HCT116 (cell line): ENCODE measurements around the gene UACA. TPM values are rescaled to one million over a fixed set of nuclear protein-coding genes. Genes with fewer than 3 reads are reported as not detected.

Source experiments
- ATAC-seq: fragments of 200-7000 bp; cut with Tn5 transposase; 2 replicates; pipeline ENCODE4 v1.9.1; 2020; ENCODE audit warnings: mild to moderate bottlenecking, moderate library complexity
- BruUV-seq: library from RNA; stranded (reverse); fragments of 400-500 nt; replicated peaks from 2 replicates; lab custom pipeline; 2021; lab: Mats Ljungman, UMichigan
- CTCF ChIA-PET: fragments of 300-600 bp; sonication (Branson Sonifier 250); formaldehyde crosslinking; loops from one replicate; lab custom pipeline; 2021; ENCODE audit warnings: antibody characterized with exemption; lab: Charles Lee
- POLR2A ChIA-PET: fragments of 300-600, 350-600 bp; sonication (Branson Sonifier 250); formaldehyde crosslinking; loops from one replicate; lab custom pipeline; 2021; ENCODE audit warnings: antibody characterized with exemption; lab: Charles Lee
- RAD21 ChIA-PET, 2 experiments: fragments of 300-600 bp; sonication (Branson Sonifier 250); formaldehyde crosslinking; loops; one replicate each; lab custom pipeline; 2023; ENCODE audit warnings: low total read pairs in 2 of 2; ENCODE audit not compliant: uncharacterized antibody in 2 of 2, unreplicated experiment in 2 of 2, low non-redundant PET in 1 of 2; lab: Charles Lee
- DNase-seq: peaks from one replicate; pipeline ENCODE4 v3.0.0-alpha.2; 2010; ENCODE audit warnings: low read depth, low spot score
- H2AFZ ChIP-seq: fragments of 200-600 bp; shearing (Covaris generic), sonication (generic); 2 replicates; pipeline ENCODE4 v1.6.1; 2017; ENCODE audit warnings: low read depth, mixed run types, mixed read lengths, antibody characterized with exemption, low read length; ENCODE audit not compliant: poor library complexity, severe bottlenecking
- H3K27ac ChIP-seq: 2 replicates; pipeline ENCODE4 v1.5.1; 2012; ENCODE audit warnings: low read depth, low read length
- H3K27me3 ChIP-seq: fragments of 200-600 bp; sonication (generic); 2 replicates; pipeline ENCODE4 v1.6.1; 2016; ENCODE audit warnings: mixed run types, low read length, mixed read lengths; ENCODE audit not compliant: insufficient read depth
- H3K36me3 ChIP-seq, 2 experiments: fragments of 200-500 bp in 1 of 2; fragments of 200-600 bp in 1 of 2; sonication (Bioruptor generic) in 1 of 2; sonication (generic) in 1 of 2; 2 replicates each; pipeline versions ENCODE4 v1.5.1 to v1.6.1; 2014 to 2016; ENCODE audit warnings: low read length in 2 of 2, inconsistent platforms in 1 of 2, mixed read lengths in 1 of 2, mixed run types in 1 of 2; ENCODE audit not compliant: insufficient read depth in 2 of 2, control insufficient read depth in 1 of 2
- H3K4me1 ChIP-seq, 2 experiments: fragments of 200-600 bp in 1 of 2; sonication (generic) in 1 of 2; 2 replicates each; pipeline versions ENCODE4 v1.5.1 to v1.6.1; 2012 to 2017; ENCODE audit warnings: low read length in 2 of 2, inconsistent platforms in 1 of 2, mild to moderate bottlenecking in 1 of 2, mixed read lengths in 1 of 2, mixed run types in 1 of 2, moderate library complexity in 1 of 2; ENCODE audit not compliant: insufficient read depth in 2 of 2, control insufficient read depth in 1 of 2
- H3K4me2 ChIP-seq: fragments of 200-600 bp; sonication (generic); 2 replicates; pipeline ENCODE4 v1.6.1; 2017; ENCODE audit warnings: mixed run types, low read length, mixed read lengths
- H3K4me3 ChIP-seq, 2 experiments: fragments of 200-600 bp in 1 of 2; sonication (generic) in 1 of 2; replicated peaks in 1 of 2; 2 replicates each; pipeline ENCODE4 v1.5.1; 2011 to 2016; ENCODE audit warnings: low read length in 2 of 2, control low read depth in 1 of 2, low read depth in 1 of 2, mild to moderate bottlenecking in 1 of 2, mixed read lengths in 1 of 2, mixed run types in 1 of 2
- H3K79me2 ChIP-seq: fragments of 200-600 bp; sonication (generic); 2 replicates; pipeline ENCODE4 v1.6.1; 2017; ENCODE audit warnings: mild to moderate bottlenecking, mixed run types, low read length, moderate library complexity, mixed read lengths; ENCODE audit not compliant: insufficient read depth
- H3K9ac ChIP-seq: fragments of 200-600 bp; sonication (generic); 2 replicates; pipeline ENCODE4 v1.6.1; 2016; ENCODE audit warnings: low read length, mixed read lengths
- H3K9me2 ChIP-seq: fragments of 200-600 bp; sonication (generic), shearing (Covaris generic); 2 replicates; pipeline ENCODE4 v1.6.1; 2017; ENCODE audit warnings: mixed run types, mild to moderate bottlenecking, moderate library complexity; ENCODE audit not compliant: insufficient read depth
- H3K9me3 ChIP-seq, 2 experiments: fragments of 200-500 bp in 1 of 2; fragments of 200-600 bp in 1 of 2; sonication (Bioruptor generic) in 1 of 2; sonication (generic) in 1 of 2; 2 replicates each; pipeline ENCODE4 v1.6.1; 2014 to 2017; ENCODE audit warnings: low read length in 2 of 2, mixed read lengths in 2 of 2, inconsistent platforms in 1 of 2, low read depth in 1 of 2, mild to moderate bottlenecking in 1 of 2, mixed run types in 1 of 2, moderate library complexity in 1 of 2; ENCODE audit not compliant: control insufficient read depth in 1 of 2, insufficient read depth in 1 of 2
- H4K20me1 ChIP-seq: fragments of 200-600 bp; sonication (generic), shearing (Covaris generic); 2 replicates; pipeline ENCODE4 v1.6.1; 2017; ENCODE audit warnings: mixed run types, mild to moderate bottlenecking, moderate library complexity; ENCODE audit not compliant: insufficient read depth
- EZH2phosphoT487 ChIP-seq: fragments of 200-600 bp; IDR thresholded peaks from 2 replicates; pipeline ENCODE4 v1.6.1; 2018; ENCODE audit warnings: antibody characterized with exemption, borderline replicate concordance
- FOSL1 ChIP-seq: IDR thresholded peaks from 2 replicates; pipeline ENCODE4 v1.6.1; 2012; ENCODE audit warnings: low read depth
- POLR2A ChIP-seq: IDR thresholded peaks from 2 replicates; pipeline ENCODE4 v1.7.0; 2011; ENCODE audit warnings: borderline replicate concordance; ENCODE audit not compliant: insufficient read depth, insufficient read length; ENCODE audit errors: extremely low read depth
- RAD21 ChIP-seq: IDR thresholded peaks from 2 replicates; pipeline ENCODE4 v1.6.1; 2012; ENCODE audit warnings: low read depth, mild to moderate bottlenecking
- REST ChIP-seq: IDR thresholded peaks from 2 replicates; pipeline ENCODE4 v1.6.1; 2012; ENCODE audit warnings: low read depth
- SIN3A ChIP-seq: IDR thresholded peaks from 2 replicates; pipeline ENCODE4 v1.6.1; 2012; ENCODE audit warnings: low read depth
- SP1 ChIP-seq: IDR thresholded peaks from 2 replicates; pipeline ENCODE4 v1.6.1; 2012; ENCODE audit warnings: low read depth
- TCF7L2 ChIP-seq: IDR thresholded peaks from 2 replicates; pipeline ENCODE4 v1.7.0; 2011; ENCODE audit warnings: borderline replicate concordance, inconsistent platforms; ENCODE audit not compliant: insufficient read depth, insufficient read length; ENCODE audit errors: extremely low read depth
- ZBTB33 ChIP-seq: IDR thresholded peaks from 2 replicates; pipeline ENCODE4 v1.6.1; 2011; ENCODE audit warnings: mild to moderate bottlenecking, low read length, moderate library complexity; ENCODE audit not compliant: insufficient replicate concordance; ENCODE audit errors: extremely low read depth
- ZFX ChIP-seq: fragments of 450-650 bp; IDR thresholded peaks from 2 replicates; pipeline ENCODE4 v1.6.1; 2017
- intact Hi-C: fragments of 100-400 bp; cut with micrococcal nuclease; formaldehyde crosslinking; loops from 2 replicates; pipeline ENCODE4 v1.10.0; 2022
- total RNA-seq: library from RNA; stranded (reverse); gene quantifications from one replicate; pipeline ENCODE4 v1.2.1, GENCODE V29; 2021; ENCODE audit not compliant: unreplicated experiment

The UACA gene
- total RNA-seq, 1 experiment from 2014 or later = 47.4 TPM

GRCh38 chr15:70650567-70651302 lies 112.6 kb downstream of the UACA start:
- H3K4me1 ChIP-seq = no peaks in the 10 kb centered on the region
- ATAC-seq (no peak), DNase-seq (no peak)
- intact Hi-C loops = no loop called here
- no peak overlapping the region for H2AFZ ChIP-seq
- H3K36me3 ChIP-seq = 0 out of 4 replicates have a peak, but pooled peaks cover 0 to 2% of the 10 kb centered on the region in 2 experiments
- H3K9me3 ChIP-seq = no peaks in the 10 kb centered on the region
- TF ChIP-seq FOSL1 (no peak), ZFX (no peak), POLR2A (no peak), TCF7L2 (no peak), SP1 (no peak), SIN3A (no peak), REST (no peak), RAD21 (no peak), ZBTB33 (no peak), EZH2phosphoT487 (no peak)
- no peak overlapping the region for H3K4me2 ChIP-seq
- ChIA-PET RAD21 (no interaction called here), CTCF (interaction anchor here (1.2 kb wide), 1 partner anchor 16 kb away, joined by 3 read pairs; no protein-coding TSS in a partner anchor), POLR2A (no interaction called here)
- BruUV-seq = no TSS peak
- no peaks in the 10 kb centered on the region for H3K79me2 ChIP-seq
- no peaks in the 10 kb centered on the region for H3K9me2 ChIP-seq
- H3K27me3 ChIP-seq = no peaks in the 10 kb centered on the region
- no peak overlapping the region for H3K9ac ChIP-seq
- H3K27ac ChIP-seq = no peak overlapping the region
- no peak overlapping the region for H3K4me3 ChIP-seq
- no peaks in the 10 kb centered on the region for H4K20me1 ChIP-seq
